Measurements from ENCODE around the gene RIT1.

The RIT1 gene

GRCh38 chr1:155911156-155912055, at the start of gene RIT1:
Gene RIT1 (minus strand): TSS chr1:155911349. CDS start chr1:155910761, 588 bp downstream.
- DNase-seq (ENCODE audit: low spot score) (peak; percentile 75), FAIRE-seq (peak; percentile 76)

GRCh38 chr1:155960081-155960745, 49.1 kb upstream of the RIT1 start:
- no peak for DNase-seq (ENCODE audit: low spot score)
- FAIRE-seq = no peak

GRCh38 chr1:155957411-155957915, 46.3 kb upstream of the RIT1 start:
- no peak for FAIRE-seq
- DNase-seq (ENCODE audit: low spot score) = no peak

- FAIRE-seq (no peak), DNase-seq (ENCODE audit: low spot score) (no peak)
These were observed 43.5 kb upstream of the RIT1 start for GRCh38 chr1:155954645-155955044.

GRCh38 chr1:155952505-155952890, 41.3 kb upstream of the RIT1 start:
- FAIRE-seq (no peak), DNase-seq (ENCODE audit: low spot score) (no peak)

GRCh38 chr1:155951753-155952504, 40.8 kb upstream of the RIT1 start:
- no peak for DNase-seq (ENCODE audit: low spot score)
- no peak for FAIRE-seq

GRCh38 chr1:155950829-155951228, 39.7 kb upstream of the RIT1 start:
- DNase-seq (ENCODE audit: low spot score) = no peak
- no peak for FAIRE-seq

- FAIRE-seq (no peak), DNase-seq (ENCODE audit: low spot score) (no peak)
These were observed 36.6 kb upstream of the RIT1 start for GRCh38 chr1:155947741-155948140.

- DNase-seq (ENCODE audit: low spot score) = no peak
- no peak for FAIRE-seq
These were observed 36.1 kb upstream of the RIT1 start for GRCh38 chr1:155947292-155947691.

- FAIRE-seq (no peak), DNase-seq (ENCODE audit: low spot score) (no peak)
These were observed 35.6 kb upstream of the RIT1 start for GRCh38 chr1:155946633-155947219.

GRCh38 chr1:155944444-155944799, 33.3 kb upstream of the RIT1 start:
- no peak for FAIRE-seq

GRCh38 chr1:155942578-155943141, 31.5 kb upstream of the RIT1 start:
- FAIRE-seq = no peak

More at GRCh38 chr1:155944444-155944799, 33.3 kb upstream of the RIT1 start:
- DNase-seq (ENCODE audit: low spot score) = no peak

GRCh38 chr1:155941845-155942531, 30.8 kb upstream of the RIT1 start:
- DNase-seq (ENCODE audit: low spot score) = no peak

More at GRCh38 chr1:155942578-155943141, 31.5 kb upstream of the RIT1 start:
- DNase-seq (ENCODE audit: low spot score) = no peak

GRCh38 chr1:155940993-155941844, 30.1 kb upstream of the RIT1 start, which contains the start of gene RXFP4:
Gene RXFP4 (plus strand): TSS chr1:155941638. CDS start chr1:155941710, 72 bp downstream.
- DNase-seq (ENCODE audit: low spot score) (no peak), FAIRE-seq (no peak)

More at GRCh38 chr1:155941845-155942531, 30.8 kb upstream of the RIT1 start:
- no peak for FAIRE-seq

- FAIRE-seq (no peak), DNase-seq (ENCODE audit: low spot score) (peak; percentile 39)
These were observed 29.4 kb upstream of the RIT1 start for GRCh38 chr1:155940482-155940992.

- FAIRE-seq = peak; percentile 22
- DNase-seq (ENCODE audit: low spot score) = peak; percentile 62
These were observed 27.1 kb upstream of the RIT1 start for GRCh38 chr1:155938220-155938627.

- FAIRE-seq (no peak), DNase-seq (ENCODE audit: low spot score) (peak; percentile 18)
These were observed 23.9 kb upstream of the RIT1 start for GRCh38 chr1:155934936-155935590.

Measured in RCC 7860 (cell line).